ENCODE measurements around the gene PET100.

DNA sequence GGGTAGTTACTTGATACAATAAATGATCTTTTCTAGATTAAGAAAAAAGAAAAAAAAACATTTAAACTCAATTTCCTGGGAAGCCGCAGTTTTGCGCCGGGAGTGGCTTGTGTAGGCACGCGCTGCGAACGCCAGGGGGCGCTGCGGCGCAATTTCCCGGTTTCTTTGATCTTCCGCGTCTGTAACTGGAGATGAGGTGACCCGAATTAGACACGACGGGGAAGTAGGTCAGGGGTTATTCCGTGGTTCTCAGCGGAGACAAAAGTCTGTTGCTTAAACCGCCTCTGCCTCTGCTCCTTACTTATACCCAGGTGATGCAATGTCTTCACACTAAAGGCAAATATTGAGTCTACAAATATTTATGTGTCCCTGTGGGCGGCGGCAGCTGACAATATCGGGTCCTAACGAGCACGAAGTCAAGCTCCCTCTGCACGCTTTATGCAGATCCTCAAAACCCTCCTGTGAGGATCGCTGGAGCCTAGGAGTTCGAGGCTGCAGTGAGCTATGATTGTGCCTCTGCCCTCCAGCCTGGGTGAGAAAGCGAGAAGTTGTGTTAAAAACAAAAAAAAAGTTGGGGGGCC lies 22.6 kb downstream of the PET100 start:
- TF ChIP-seq, protein P1, sequence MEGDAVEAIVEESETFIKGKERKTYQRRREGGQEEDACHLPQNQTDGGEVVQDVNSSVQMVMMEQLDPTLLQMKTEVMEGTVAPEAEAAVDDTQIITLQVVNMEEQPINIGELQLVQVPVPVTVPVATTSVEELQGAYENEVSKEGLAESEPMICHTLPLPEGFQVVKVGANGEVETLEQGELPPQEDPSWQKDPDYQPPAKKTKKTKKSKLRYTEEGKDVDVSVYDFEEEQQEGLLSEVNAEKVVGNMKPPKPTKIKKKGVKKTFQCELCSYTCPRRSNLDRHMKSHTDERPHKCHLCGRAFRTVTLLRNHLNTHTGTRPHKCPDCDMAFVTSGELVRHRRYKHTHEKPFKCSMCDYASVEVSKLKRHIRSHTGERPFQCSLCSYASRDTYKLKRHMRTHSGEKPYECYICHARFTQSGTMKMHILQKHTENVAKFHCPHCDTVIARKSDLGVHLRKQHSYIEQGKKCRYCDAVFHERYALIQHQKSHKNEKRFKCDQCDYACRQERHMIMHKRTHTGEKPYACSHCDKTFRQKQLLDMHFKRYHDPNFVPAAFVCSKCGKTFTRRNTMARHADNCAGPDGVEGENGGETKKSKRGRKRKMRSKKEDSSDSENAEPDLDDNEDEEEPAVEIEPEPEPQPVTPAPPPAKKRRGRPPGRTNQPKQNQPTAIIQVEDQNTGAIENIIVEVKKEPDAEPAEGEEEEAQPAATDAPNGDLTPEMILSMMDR (IDR thresholded peaks at IDR 0.05; ENCODE audit: poor library complexity), result peak; percentile 95
- no peak for TF ChIP-seq EZH2 (IDR thresholded peaks at IDR 0.05; ENCODE audit: borderline replicate concordance)
